ENCODE measurements around the gene EDAR.

- no peak for TF ChIP-seq CTCF (optimal IDR thresholded peaks at IDR 0.05 in 1 of 3, IDR thresholded peaks at IDR 0.05 in 1 of 3, conservative IDR thresholded peaks at IDR 0.05 in 1 of 3; ENCODE audit: extremely low read depth in 1 of 3, insufficient read depth in 2 of 3, low read length in 3 of 3)
- TF ChIP-seq EZH2 (IDR thresholded peaks at IDR 0.05; ENCODE audit: low read length) = no peak
Measured at GRCh38 chr2:108918156-108918874, 70.7 kb downstream of the EDAR start.
